Measurements from ENCODE around the gene STAG3. TPM values are rescaled to one million over a fixed set of nuclear protein-coding genes. Genes with fewer than 3 reads are reported as not detected.

Gene STAG3
- total RNA-seq, 1 donor from 2014 or later: 1.1 TPM

DNA sequence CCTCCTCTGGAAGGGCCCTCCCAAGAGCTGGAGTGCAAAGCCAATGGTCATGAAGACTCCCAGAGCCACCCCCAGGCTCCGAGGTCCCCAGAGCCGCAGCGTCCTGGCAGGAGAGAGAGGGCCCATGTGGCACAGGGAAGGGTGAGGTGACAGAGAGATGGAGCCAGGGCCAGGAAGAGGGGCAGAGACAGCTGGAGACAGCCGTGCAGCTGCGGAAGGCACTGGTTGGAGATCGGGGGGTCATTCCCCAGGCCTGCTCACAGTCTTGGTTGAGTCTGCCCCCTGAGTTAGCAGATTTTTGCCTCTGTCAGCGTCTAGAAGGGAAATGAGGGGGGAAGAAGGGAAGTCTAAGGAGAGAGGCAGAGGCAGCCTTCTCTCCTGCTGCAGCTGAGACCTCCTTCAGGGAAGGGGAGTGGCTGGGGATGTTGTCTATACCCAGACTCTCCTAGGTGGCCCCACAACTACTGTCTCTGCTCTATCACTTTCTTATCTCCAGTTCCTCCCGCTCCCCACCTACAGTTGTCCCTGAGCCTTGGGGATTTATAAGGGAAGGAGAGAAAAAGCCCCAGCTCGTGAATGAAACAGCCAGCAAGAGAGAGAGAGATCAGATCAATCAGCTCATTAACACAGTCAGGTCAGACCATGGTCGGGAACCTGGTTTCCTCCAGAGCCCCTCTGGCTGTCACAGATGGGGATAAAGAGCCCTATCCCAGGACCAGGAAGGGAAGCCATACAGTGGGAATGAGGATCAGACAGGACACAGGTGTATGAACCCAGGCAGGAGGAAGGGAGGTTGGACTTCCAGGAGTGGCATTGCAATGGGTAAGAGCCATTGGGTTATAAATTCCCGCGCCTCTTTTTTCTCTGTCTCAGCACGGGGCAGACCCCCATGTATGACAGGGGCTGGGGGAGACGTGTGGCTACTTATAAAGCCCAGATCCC is 10.5 kb upstream of the STAG3 start:
- H3K4me3 ChIP-seq (ENCODE audit: low read depth, low read length): no peak overlapping the region
- TF ChIP-seq, protein P1, sequence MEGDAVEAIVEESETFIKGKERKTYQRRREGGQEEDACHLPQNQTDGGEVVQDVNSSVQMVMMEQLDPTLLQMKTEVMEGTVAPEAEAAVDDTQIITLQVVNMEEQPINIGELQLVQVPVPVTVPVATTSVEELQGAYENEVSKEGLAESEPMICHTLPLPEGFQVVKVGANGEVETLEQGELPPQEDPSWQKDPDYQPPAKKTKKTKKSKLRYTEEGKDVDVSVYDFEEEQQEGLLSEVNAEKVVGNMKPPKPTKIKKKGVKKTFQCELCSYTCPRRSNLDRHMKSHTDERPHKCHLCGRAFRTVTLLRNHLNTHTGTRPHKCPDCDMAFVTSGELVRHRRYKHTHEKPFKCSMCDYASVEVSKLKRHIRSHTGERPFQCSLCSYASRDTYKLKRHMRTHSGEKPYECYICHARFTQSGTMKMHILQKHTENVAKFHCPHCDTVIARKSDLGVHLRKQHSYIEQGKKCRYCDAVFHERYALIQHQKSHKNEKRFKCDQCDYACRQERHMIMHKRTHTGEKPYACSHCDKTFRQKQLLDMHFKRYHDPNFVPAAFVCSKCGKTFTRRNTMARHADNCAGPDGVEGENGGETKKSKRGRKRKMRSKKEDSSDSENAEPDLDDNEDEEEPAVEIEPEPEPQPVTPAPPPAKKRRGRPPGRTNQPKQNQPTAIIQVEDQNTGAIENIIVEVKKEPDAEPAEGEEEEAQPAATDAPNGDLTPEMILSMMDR (IDR thresholded peaks at IDR 0.05; ENCODE audit: insufficient read depth, low read length, poor library complexity, severe bottlenecking): no peak
- peaks cover 31% of the 10 kb centered on the region for H3K27me3 ChIP-seq (ENCODE audit: control insufficient read depth, insufficient read depth, low read length)
- H3K36me3 ChIP-seq (ENCODE audit: control insufficient read depth, insufficient read depth, low read length): no peaks in the 10 kb centered on the region
- no peak for DNase-seq (ENCODE audit: low read depth)

DNA sequence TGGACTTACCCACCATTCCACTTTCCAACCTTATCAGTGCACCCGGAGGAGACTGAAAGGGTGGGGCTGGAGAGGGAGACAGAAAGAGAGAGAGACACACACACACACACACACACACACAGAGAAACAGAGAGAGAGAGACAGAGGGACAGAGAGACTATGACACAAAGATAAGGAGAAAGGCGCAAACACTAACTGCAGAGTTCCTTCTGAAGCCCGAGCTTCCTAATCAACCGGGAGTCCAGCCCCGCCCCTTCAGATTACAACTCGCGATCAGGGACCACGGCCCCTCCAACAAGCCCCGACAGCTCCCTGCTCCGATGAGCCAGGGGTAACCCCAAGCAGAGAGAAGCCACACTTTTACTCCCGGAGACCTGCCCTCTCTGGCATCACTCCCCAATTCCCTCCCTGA is 9.8 kb upstream of the STAG3 start:
- peak overlapping the region; percentile 15 for H3K4me3 ChIP-seq (ENCODE audit: low read depth, low read length)
- H3K27me3 ChIP-seq (ENCODE audit: control insufficient read depth, insufficient read depth, low read length): peaks cover 31% of the 10 kb centered on the region

DNA sequence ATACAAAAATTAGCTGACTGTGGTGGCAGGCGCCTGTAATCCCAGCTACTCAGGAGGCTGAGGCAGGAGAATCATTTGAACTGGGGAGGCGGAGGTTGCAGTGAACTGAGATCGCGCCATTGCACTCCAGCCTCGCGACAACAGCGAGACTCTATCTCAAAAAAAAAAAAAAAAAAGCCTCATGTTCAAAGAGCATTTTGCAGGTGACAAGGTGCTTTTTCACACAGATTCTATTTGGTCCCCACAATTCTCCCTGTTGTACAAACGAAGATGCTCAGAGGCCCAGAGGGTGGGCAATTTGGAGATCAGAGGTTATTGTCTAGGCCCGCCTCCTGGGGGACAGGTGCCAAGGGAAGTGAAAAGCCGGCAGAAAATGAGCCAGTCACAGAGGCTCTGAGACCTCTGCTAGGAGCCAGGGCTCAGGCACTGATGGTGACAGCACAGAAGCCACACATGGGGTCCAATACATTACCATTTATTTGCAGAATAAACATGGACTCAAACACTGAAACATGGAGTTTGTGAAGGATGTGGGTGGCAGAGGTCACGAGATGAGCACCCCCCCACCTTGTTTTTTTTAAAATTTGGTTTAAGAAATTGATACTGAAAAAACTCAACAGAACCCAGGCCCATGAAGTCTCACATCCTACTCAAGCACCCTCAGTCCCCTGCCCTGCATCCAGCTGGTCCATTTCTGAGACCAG is 8.4 kb upstream of the STAG3 start:
- H3K27me3 ChIP-seq (ENCODE audit: control insufficient read depth, insufficient read depth, low read length): peaks cover 31% of the 10 kb centered on the region

More for the DNA sequence above, 9.8 kb upstream of the STAG3 start:
- no peak for DNase-seq (ENCODE audit: low read depth)
- no peaks in the 10 kb centered on the region for H3K36me3 ChIP-seq (ENCODE audit: control insufficient read depth, insufficient read depth, low read length)
- TF ChIP-seq, protein P1 (IDR thresholded peaks at IDR 0.05; ENCODE audit: insufficient read depth, low read length, poor library complexity, severe bottlenecking): no peak

DNA sequence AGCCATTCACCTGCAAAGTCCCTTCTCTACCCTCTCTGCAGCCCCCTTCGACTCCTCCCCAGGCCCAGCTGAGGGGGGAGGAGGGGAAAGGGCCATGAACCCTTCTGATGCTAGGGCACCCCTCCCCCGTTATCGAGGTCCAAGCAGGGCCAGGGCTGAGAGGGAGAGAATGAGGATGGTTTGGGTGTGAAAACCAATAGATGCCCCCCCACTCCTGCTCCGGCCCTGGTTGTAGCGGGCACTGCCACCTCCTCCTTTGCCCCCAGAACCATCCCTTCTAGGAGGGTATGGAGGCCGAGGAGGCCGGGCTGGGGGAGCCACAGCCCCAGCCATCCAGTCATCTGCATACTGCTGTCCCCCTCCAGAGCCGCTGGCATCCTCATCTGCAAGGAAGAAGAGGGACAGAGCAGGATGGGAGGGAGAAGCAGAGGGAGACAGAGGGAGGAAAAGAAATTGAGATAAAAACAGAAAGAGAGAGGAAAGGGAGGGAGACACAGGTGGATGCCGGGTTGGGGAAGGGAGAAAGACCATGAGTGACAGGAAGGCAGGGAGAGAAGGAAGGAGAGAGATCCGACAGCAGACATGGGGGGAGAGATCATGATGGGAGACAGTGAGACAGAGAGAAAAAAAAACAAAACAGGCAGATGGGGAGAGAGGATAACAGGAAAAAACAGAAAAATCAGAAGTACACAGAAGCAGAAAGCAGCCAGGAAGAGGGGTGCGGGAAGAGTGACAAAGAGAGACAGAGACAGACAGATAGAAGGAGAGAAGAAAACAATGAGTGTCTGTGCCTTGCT is 7.4 kb upstream of the STAG3 start:
- Histone ChIP-seq H3K27me3 (ENCODE audit: control insufficient read depth, insufficient read depth, low read length) (peaks cover 31% of the 10 kb centered on the region), H3K36me3 (ENCODE audit: control insufficient read depth, insufficient read depth, low read length) (no peaks in the 10 kb centered on the region), H3K4me3 (ENCODE audit: low read depth, low read length) (no peak overlapping the region)
- TF ChIP-seq, protein P1 (IDR thresholded peaks at IDR 0.05; ENCODE audit: insufficient read depth, low read length, poor library complexity, severe bottlenecking): no peak
- DNase-seq (ENCODE audit: low read depth): no peak

More for the DNA sequence above, 8.4 kb upstream of the STAG3 start:
- TF ChIP-seq, protein P1 (IDR thresholded peaks at IDR 0.05; ENCODE audit: insufficient read depth, low read length, poor library complexity, severe bottlenecking): no peak
- Histone ChIP-seq H3K36me3 (ENCODE audit: control insufficient read depth, insufficient read depth, low read length) (no peaks in the 10 kb centered on the region), H3K4me3 (ENCODE audit: low read depth, low read length) (no peak overlapping the region)
- DNase-seq (ENCODE audit: low read depth): no peak

DNA sequence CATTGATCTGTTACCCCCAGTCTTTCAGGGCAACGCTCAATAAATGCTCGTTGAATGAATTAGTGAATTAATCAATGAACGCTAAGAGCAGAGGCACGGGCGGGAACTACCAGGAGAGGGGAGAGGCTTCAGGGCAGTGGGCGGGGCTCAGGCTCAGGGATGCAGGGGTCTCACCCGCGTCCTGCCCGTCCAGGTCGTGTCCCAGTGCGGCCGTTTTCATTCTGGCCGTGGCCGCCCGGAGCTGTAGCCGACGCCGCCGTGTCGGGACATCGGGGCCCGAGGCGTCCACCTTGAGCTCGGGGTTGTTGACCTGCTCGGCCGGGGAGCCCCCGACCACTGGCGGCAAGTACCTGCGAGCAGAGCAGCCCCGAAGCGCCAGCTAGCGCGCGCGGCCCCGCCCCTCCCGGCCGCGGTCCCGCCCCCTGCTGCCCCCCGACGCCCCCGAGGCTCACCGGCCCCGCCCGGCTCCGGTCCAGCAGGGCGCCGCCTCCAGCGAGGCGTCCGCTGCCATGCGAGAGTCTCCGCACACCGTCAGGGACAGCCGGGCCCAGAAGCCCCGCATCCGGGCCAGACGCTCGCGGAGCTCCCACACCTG is 6.5 kb upstream of the STAG3 start:
- Histone ChIP-seq H3K36me3 (ENCODE audit: control insufficient read depth, insufficient read depth, low read length) (no peaks in the 10 kb centered on the region), H3K4me3 (ENCODE audit: low read depth, low read length) (peak overlapping the region; percentile 12), H3K27me3 (ENCODE audit: control insufficient read depth, insufficient read depth, low read length) (peaks cover 30% of the 10 kb centered on the region)
- no peak for DNase-seq (ENCODE audit: low read depth)
- TF ChIP-seq, protein P1 (IDR thresholded peaks at IDR 0.05; ENCODE audit: insufficient read depth, low read length, poor library complexity, severe bottlenecking): no peak

Data from kidney epithelial cell (primary cell).